ENCODE measurements around the gene ZNF335.
A peak's percentile ranks its signal among the peaks of the same experiment; 100 is the strongest.

Gene ZNF335

GRCh38 chr20:45934586-45935415, 37.2 kb downstream of the ZNF335 start, which contains the start of gene PCIF1:
PCIF1 (plus strand) TSS chr20:45934683; CDS start chr20:45939000, 4,317 bp downstream.
- Histone ChIP-seq H3K4ac (ENCODE audit: low read depth in 1 of 2, low read length in 2 of 2) (peak within 1 kb of the TSS; percentile 98 to 100), H4K8ac (ENCODE audit: low read length) (peak within 1 kb of the TSS; percentile 100), H3K4me3 (ENCODE audit: insufficient read depth in 1 of 2, low read depth in 1 of 2, low read length in 2 of 2) (peak within 1 kb of the TSS; percentile 91 to 98), H3K4me1 (ENCODE audit: control insufficient read depth, insufficient read depth, low read depth, low read length) (peaks cover 11% of the 10 kb centered on the region), H3K36me3 (ENCODE audit: control insufficient read depth in 1 of 2, insufficient read depth in 2 of 2, low read depth in 1 of 2, low read length in 2 of 2) (peaks cover 28 to 31% of the 10 kb centered on the region in 2 experiments), H3K27ac (ENCODE audit: low read length, poor library complexity, severe bottlenecking) (peak within 1 kb of the TSS; percentile 95), H2AFZ (ENCODE audit: low read depth, low read length) (no peak within 1 kb of the TSS), H3K14ac (ENCODE audit: low read length in 2 of 2) (peak within 1 kb of the TSS; percentile 91 to 92), H3K23ac (ENCODE audit: low read length in 2 of 2) (peak within 1 kb of the TSS in 1 of 2 experiments; percentile 51), H3K18ac (ENCODE audit: low read depth in 1 of 2, low read length in 2 of 2) (peak within 1 kb of the TSS; percentile 75 to 100), H2BK15ac (ENCODE audit: low read depth, poor library complexity, severe bottlenecking) (peak within 1 kb of the TSS; percentile 97), H3K27me3 (ENCODE audit: control insufficient read depth in 1 of 2, insufficient read depth in 1 of 2, low read length in 2 of 2) (no peaks in the 10 kb centered on the region), H2BK5ac (ENCODE audit: low read depth, low read length, poor library complexity, severe bottlenecking) (peak within 1 kb of the TSS; percentile 98), H3K4me2 (ENCODE audit: low read length, poor library complexity, severe bottlenecking) (peak within 1 kb of the TSS; percentile 81), H3K9ac (ENCODE audit: low read length) (peak within 1 kb of the TSS; percentile 99), H2BK12ac (ENCODE audit: low read length in 2 of 2) (peak within 1 kb of the TSS; percentile 31 to 45), H3K9me3 (ENCODE audit: control insufficient read depth, low read length) (no peaks in the 10 kb centered on the region), H2AK5ac (ENCODE audit: low read length, severe bottlenecking) (peak within 1 kb of the TSS; percentile 72), H2BK120ac (ENCODE audit: low read depth, low read length) (peak within 1 kb of the TSS; percentile 99), H3K79me1 (replicated peaks; ENCODE audit: low read length, poor library complexity, severe bottlenecking) (peaks cover 32% of the 10 kb centered on the region), H4K91ac (ENCODE audit: low read length) (peak within 1 kb of the TSS; percentile 99)
- under 1% methylated on average over 88 of the region's 102 CpGs for WGBS
- DNase-seq = peak; percentile 99

- Histone ChIP-seq H3K4me3 (ENCODE audit: insufficient read depth in 1 of 2, low read depth in 1 of 2, low read length in 2 of 2) (peak overlapping the region; percentile 91 to 98), H2BK15ac (ENCODE audit: low read depth, poor library complexity, severe bottlenecking) (peak overlapping the region; percentile 73), H3K4me1 (ENCODE audit: control insufficient read depth, insufficient read depth, low read depth, low read length) (peaks cover 11% of the 10 kb centered on the region), H2BK12ac (ENCODE audit: low read length in 2 of 2) (no peak overlapping the region), H3K18ac (ENCODE audit: low read depth in 1 of 2, low read length in 2 of 2) (peak overlapping the region; percentile 75 to 87), H4K91ac (ENCODE audit: low read length) (peak overlapping the region; percentile 99), H2AK5ac (ENCODE audit: low read length, severe bottlenecking) (peak overlapping the region; percentile 26), H2BK120ac (ENCODE audit: low read depth, low read length) (peak overlapping the region; percentile 99), H3K4ac (ENCODE audit: low read depth in 1 of 2, low read length in 2 of 2) (peak overlapping the region; percentile 21 to 100), H3K14ac (ENCODE audit: low read length in 2 of 2) (peak overlapping the region in 1 of 2 experiments; percentile 22), H3K23ac (ENCODE audit: low read length in 2 of 2) (peak overlapping the region in 1 of 2 experiments; percentile 51), H3K9ac (ENCODE audit: low read length) (peak overlapping the region; percentile 99), H3K36me3 (ENCODE audit: control insufficient read depth in 1 of 2, insufficient read depth in 2 of 2, low read depth in 1 of 2, low read length in 2 of 2) (peaks cover 21 to 24% of the 10 kb centered on the region in 2 experiments), H3K9me3 (ENCODE audit: control insufficient read depth, low read length) (no peaks in the 10 kb centered on the region), H3K79me1 (replicated peaks; ENCODE audit: low read length, poor library complexity, severe bottlenecking) (peaks cover 28% of the 10 kb centered on the region), H3K27ac (ENCODE audit: low read length, poor library complexity, severe bottlenecking) (peak overlapping the region; percentile 95), H2BK5ac (ENCODE audit: low read depth, low read length, poor library complexity, severe bottlenecking) (no peak overlapping the region), H3K4me2 (ENCODE audit: low read length, poor library complexity, severe bottlenecking) (peak overlapping the region; percentile 81), H2AFZ (ENCODE audit: low read depth, low read length) (no peak overlapping the region), H3K27me3 (ENCODE audit: control insufficient read depth in 1 of 2, insufficient read depth in 1 of 2, low read length in 2 of 2) (no peaks in the 10 kb centered on the region), H4K8ac (ENCODE audit: low read length) (peak overlapping the region; percentile 97)
- DNase-seq = peak; percentile 64
- 2% methylated on average over 23 of the region's 34 CpGs for WGBS
These were observed 37.9 kb downstream of the ZNF335 start for GRCh38 chr20:45934046-45934585.

- 22% methylated on average over 20 of the region's 22 CpGs for WGBS
- peak overlapping the region; percentile 97 for H4K8ac ChIP-seq (ENCODE audit: low read length)
These were observed 38.5 kb downstream of the ZNF335 start for GRCh38 chr20:45933266-45934045.

More at GRCh38 chr20:45933266-45934045, 38.5 kb downstream of the ZNF335 start:
- H3K27me3 ChIP-seq (ENCODE audit: control insufficient read depth in 1 of 2, insufficient read depth in 1 of 2, low read length in 2 of 2) = no peaks in the 10 kb centered on the region
- peak overlapping the region; percentile 91 to 98 for H3K4me3 ChIP-seq (ENCODE audit: insufficient read depth in 1 of 2, low read depth in 1 of 2, low read length in 2 of 2)
- peak overlapping the region; percentile 81 for H3K4me2 ChIP-seq (ENCODE audit: low read length, poor library complexity, severe bottlenecking)
- no peak overlapping the region for H3K23ac ChIP-seq (ENCODE audit: low read length in 2 of 2)
- H2BK15ac ChIP-seq (ENCODE audit: low read depth, poor library complexity, severe bottlenecking) = no peak overlapping the region
- peak overlapping the region; percentile 99 for H4K91ac ChIP-seq (ENCODE audit: low read length)
- H3K4ac ChIP-seq (ENCODE audit: low read depth in 1 of 2, low read length in 2 of 2) = peak overlapping the region; percentile 21 to 100
- peak; percentile 76 for DNase-seq
- H3K9ac ChIP-seq (ENCODE audit: low read length) = peak overlapping the region; percentile 99
- H3K79me1 ChIP-seq (replicated peaks; ENCODE audit: low read length, poor library complexity, severe bottlenecking) = peaks cover 22% of the 10 kb centered on the region
- H2BK120ac ChIP-seq (ENCODE audit: low read depth, low read length) = no peak overlapping the region
- H3K27ac ChIP-seq (ENCODE audit: low read length, poor library complexity, severe bottlenecking) = peak overlapping the region; percentile 95
- H3K18ac ChIP-seq (ENCODE audit: low read depth in 1 of 2, low read length in 2 of 2) = peak overlapping the region; percentile 75 to 87
- no peak overlapping the region for H2AFZ ChIP-seq (ENCODE audit: low read depth, low read length)
- H3K9me3 ChIP-seq (ENCODE audit: control insufficient read depth, low read length) = no peaks in the 10 kb centered on the region
- peaks cover 14 to 17% of the 10 kb centered on the region in 2 experiments for H3K36me3 ChIP-seq (ENCODE audit: control insufficient read depth in 1 of 2, insufficient read depth in 2 of 2, low read depth in 1 of 2, low read length in 2 of 2)
- no peak overlapping the region for H3K14ac ChIP-seq (ENCODE audit: low read length in 2 of 2)
- no peak overlapping the region for H2BK12ac ChIP-seq (ENCODE audit: low read length in 2 of 2)
- H2BK5ac ChIP-seq (ENCODE audit: low read depth, low read length, poor library complexity, severe bottlenecking) = no peak overlapping the region
- peak overlapping the region; percentile 26 for H2AK5ac ChIP-seq (ENCODE audit: low read length, severe bottlenecking)
- peaks cover 11% of the 10 kb centered on the region for H3K4me1 ChIP-seq (ENCODE audit: control insufficient read depth, insufficient read depth, low read depth, low read length)
